ENCODE data around the gene DOCK9.

DNA sequence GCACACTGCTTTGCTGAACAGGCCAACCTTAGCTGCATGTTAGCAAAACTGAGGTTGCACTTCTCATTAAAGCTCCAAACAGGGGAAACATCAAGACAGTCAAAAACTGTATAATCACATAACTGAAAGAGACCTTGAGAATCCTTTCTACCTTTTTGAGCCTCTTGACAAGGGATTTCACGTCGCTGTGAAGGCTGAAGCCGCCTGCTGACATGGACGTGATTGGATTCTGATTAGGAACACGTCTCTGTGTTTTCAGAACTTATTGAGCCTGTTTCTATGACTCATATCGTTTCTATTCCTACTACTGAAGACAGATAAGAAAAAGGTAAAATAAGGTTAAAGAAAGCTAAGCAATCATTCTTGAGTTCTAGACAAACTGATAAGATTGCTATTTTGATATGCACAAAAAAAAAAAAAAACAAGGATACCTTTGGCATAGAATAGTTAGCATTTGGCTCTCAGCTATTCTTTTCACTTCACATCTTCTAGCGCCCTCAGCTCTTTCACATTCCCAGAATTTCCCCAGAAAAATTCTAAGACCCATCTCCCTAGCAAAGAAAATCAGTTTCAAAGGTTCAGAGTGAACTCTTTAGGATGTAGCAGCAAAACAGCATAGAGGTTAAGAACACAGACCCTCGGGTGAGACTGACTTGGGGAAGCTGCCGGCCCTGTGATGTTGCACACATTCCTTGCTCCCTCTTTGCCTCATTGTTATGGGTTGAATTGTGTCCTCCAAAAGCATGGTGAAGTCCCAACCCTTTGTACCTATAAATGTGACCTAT lies 81.6 kb downstream of the DOCK9 start:
- TF ChIP-seq, protein P1, sequence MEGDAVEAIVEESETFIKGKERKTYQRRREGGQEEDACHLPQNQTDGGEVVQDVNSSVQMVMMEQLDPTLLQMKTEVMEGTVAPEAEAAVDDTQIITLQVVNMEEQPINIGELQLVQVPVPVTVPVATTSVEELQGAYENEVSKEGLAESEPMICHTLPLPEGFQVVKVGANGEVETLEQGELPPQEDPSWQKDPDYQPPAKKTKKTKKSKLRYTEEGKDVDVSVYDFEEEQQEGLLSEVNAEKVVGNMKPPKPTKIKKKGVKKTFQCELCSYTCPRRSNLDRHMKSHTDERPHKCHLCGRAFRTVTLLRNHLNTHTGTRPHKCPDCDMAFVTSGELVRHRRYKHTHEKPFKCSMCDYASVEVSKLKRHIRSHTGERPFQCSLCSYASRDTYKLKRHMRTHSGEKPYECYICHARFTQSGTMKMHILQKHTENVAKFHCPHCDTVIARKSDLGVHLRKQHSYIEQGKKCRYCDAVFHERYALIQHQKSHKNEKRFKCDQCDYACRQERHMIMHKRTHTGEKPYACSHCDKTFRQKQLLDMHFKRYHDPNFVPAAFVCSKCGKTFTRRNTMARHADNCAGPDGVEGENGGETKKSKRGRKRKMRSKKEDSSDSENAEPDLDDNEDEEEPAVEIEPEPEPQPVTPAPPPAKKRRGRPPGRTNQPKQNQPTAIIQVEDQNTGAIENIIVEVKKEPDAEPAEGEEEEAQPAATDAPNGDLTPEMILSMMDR (conservative IDR thresholded peaks at IDR 0.05 in 1 of 2, IDR thresholded peaks at IDR 0.05 in 1 of 2; ENCODE audit: low read depth in 1 of 2, low read length in 2 of 2): no peak
- no peak for TF ChIP-seq EZH2 (IDR thresholded peaks at IDR 0.05; ENCODE audit: low read length, missing control alignments)
